ENCODE data around the gene CTRL. TPM values are rescaled to one million over a fixed set of nuclear protein-coding genes. Genes with fewer than 3 reads are reported as not detected.

Gene CTRL
- total RNA-seq, 2 donors from 2014 or later: 0.76 to 0.97 TPM

DNA sequence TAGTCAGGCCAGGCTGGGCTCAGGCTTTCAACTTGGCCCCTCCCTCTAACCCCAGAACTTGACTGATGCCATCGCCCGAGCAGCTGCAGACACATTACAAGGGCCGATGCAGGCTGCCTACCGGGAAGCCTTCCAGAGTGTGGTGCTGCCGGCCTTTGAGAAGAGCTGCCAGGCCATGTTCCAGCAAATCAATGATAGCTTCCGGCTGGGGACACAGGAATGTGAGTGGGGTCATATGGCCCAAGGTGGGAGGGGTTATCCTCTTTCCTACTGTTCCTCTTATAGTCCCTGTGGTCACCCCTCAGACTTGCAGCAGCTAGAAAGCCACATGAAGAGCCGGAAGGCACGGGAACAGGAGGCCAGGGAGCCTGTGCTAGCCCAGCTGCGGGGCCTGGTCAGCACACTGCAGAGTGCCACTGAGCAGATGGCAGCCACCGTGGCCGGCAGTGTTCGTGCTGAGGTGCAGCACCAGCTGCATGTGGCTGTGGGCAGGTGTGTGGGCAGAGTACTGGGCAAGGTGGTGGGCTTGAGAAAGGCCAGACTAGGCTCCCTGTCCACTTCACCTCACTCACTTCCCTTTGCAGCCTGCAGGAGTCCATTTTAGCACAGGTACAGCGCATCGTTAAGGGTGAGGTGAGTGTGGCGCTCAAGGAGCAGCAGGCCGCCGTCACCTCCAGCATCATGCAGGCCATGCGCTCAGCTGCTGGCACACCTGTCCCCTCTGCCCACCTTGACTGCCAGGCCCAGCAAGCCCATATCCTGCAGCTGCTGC, 49.1 kb downstream of the CTRL start:
- ATAC-seq: peak; percentile 15 to 60
- peak; percentile 47 for DNase-seq
- intact Hi-C loops (cut with DNase I): loop anchor here (5.0 kb wide), 2 partner anchors 45 to 160 kb away; no protein-coding TSS in a partner anchor

DNA sequence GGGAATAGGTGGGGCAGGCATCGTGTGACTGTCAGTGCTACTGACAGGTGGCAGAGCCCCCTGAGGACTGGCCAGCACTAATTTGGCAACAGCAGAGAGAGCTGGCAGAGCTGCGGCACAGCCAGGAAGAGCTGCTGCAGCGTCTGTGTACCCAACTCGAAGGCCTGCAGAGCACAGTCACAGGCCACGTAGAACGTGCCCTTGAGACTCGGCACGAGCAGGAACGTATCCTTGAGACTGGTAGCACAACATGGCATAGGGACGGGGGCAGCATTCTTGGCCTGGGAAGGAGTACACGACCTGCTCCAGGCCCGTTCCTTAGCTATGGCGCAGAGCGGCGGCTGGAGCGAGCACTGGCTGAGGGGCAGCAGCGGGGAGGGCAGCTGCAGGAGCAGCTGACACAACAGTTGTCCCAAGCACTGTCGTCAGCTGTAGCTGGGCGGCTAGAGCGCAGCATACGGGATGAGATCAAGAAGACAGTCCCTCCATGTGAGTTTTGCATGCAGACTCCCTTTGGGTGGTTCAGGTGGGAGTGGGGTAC, 50.0 kb downstream of the CTRL start:
- DNase-seq: no peak
- no peak for ATAC-seq
- intact Hi-C loops (cut with DNase I): loop anchor here (5.0 kb wide), 2 partner anchors 46 to 161 kb away; no protein-coding TSS in a partner anchor

- ATAC-seq (no peak), DNase-seq (no peak)
- intact Hi-C loops (cut with DNase I): loop anchor here (5.0 kb wide), 2 partner anchors 47 to 162 kb away; no protein-coding TSS in a partner anchor
Observed at GRCh38 chr16:67880584-67880983, 51.1 kb downstream of the CTRL start.

- no peak for ATAC-seq
- intact Hi-C loops (cut with DNase I): loop anchor here (5.0 kb wide), 2 partner anchors 47 to 162 kb away; no protein-coding TSS in a partner anchor
- DNase-seq: no peak
Observed at GRCh38 chr16:67879936-67880335, 51.7 kb downstream of the CTRL start.

Other genes starting within 250 kb of the CTRL start
- 10 to 100 TPM; 10.1 to 11.7 TPM for gene GFOD2, start 212.5 kb downstream of the CTRL start, total RNA-seq
- gene RANBP10, start 125.3 kb downstream of the CTRL start, total RNA-seq: 10 to 100 TPM; 10.9 to 14.3 TPM
- under 1 TPM; 0.55 to 0.74 TPM for gene TSNAXIP1, start 125.0 kb downstream of the CTRL start, total RNA-seq
- gene THAP11, start 89.5 kb downstream of the CTRL start, total RNA-seq: 10 to 100 TPM; 24.5 to 24.7 TPM
- 10 to 100 TPM; 59.8 to 73.9 TPM for gene NUTF2, start 84.9 kb downstream of the CTRL start, total RNA-seq
- gene CENPT, start 84.2 kb downstream of the CTRL start, total RNA-seq: 10 to 100 TPM; 22.1 to 22.2 TPM
- 10 to 100 TPM; 23.3 to 31.5 TPM for gene EDC4, start 58.8 kb downstream of the CTRL start, total RNA-seq
- under 1 TPM in 1 of 2 donors, not detected in 1; 0.50 TPM for gene NRN1L, start 47.0 kb downstream of the CTRL start, total RNA-seq
- gene PSKH1, start 38.6 kb downstream of the CTRL start, total RNA-seq: 10 to 100 TPM; 21.0 to 27.3 TPM
- 10 to 100 TPM; 54.9 to 64.5 TPM for gene PSMB10, start 5.0 kb upstream of the CTRL start, total RNA-seq
- gene LCAT, start 12.3 kb upstream of the CTRL start, total RNA-seq: 10 to 100 TPM; 12.8 to 22.6 TPM
- 10 to 100 TPM; 52.0 to 98.2 TPM for gene SLC12A4, start 36.8 kb upstream of the CTRL start, total RNA-seq
- not detected for gene DPEP3, start 48.6 kb upstream of the CTRL start, total RNA-seq
- 1 to 10 TPM; 1.1 to 2.7 TPM for gene DPEP2, start 67.6 kb upstream of the CTRL start, total RNA-seq
- not detected for gene DPEP2NB, start 84.0 kb upstream of the CTRL start, total RNA-seq
- gene DDX28, start 91.4 kb upstream of the CTRL start, total RNA-seq: 1 to 10 TPM; 7.2 to 8.4 TPM
- 1 to 10 TPM; 6.9 to 7.2 TPM for gene DUS2, start 91.4 kb upstream of the CTRL start, total RNA-seq
- 10 to 100 TPM; 25.9 to 28.9 TPM for gene NFATC3, start 153.5 kb upstream of the CTRL start, total RNA-seq